Measurements from ENCODE around the gene GNB1.

GNB1 gene

DNA sequence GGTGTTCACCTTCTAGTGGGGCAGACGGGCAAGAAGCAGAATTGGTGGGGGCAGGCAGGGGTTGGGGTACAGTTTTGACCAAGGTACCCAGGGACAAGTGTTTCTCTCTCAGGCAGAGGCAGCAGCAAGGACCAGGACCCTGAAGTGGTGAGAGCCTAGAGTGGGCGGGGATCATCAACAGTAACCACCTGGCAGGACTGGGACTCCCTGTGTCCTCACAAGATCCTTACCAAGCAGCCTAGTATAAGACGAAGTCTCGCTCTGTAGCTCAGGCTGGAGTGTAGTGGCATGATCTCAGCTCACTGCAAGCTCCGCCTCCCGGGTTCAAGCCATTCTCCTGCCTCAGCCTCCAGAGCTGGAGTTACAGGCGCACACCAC, 109.4 kb downstream of the GNB1 start:
- DNase-seq (ENCODE audit: low spot score): no peak

DNA sequence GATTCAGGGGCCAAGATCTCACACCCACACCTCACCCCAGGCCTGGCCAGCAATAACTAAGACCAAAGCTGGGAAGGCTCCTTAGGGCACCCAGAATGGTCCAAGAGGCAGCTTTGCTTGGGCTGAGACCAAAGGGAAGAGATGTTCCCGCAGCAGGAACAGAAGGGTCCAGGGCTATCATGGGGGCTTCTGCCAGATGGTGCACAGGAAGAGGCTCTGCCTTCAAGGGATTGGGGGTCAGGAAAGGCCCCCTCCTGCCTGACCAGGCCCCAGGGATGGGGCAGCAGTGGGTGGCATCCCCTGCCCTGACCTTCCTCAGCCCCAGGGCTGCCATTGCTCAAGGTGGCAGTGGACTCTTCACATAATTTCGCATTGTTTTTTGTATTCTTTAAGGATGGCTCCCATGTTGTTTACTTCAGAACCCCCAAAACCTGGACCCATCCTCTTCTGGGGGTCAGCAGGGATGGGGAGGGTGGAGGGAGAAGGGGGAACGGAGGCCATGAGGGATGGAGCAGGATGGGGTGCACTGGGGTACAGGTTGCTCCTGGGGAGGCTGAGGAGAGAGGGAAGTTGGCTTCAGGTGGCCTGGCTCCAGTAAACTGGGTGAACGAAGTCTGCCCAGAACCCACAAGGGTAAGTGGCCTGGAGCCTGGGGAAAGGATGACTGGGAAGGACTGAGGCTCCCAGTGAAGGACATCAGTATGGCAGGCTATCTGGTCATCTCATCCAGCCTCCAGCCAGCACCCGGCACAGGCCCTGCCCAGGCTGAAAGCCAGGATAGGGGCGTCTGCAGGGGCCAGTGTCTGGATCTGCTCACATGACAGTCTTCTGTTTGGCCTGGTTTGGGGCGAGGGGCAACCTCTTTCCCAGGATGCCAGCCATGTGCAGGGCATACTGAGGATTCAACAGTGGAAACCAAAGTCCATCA, 110.0 kb downstream of the GNB1 start:
- DNase-seq (ENCODE audit: low spot score): no peak

DNA sequence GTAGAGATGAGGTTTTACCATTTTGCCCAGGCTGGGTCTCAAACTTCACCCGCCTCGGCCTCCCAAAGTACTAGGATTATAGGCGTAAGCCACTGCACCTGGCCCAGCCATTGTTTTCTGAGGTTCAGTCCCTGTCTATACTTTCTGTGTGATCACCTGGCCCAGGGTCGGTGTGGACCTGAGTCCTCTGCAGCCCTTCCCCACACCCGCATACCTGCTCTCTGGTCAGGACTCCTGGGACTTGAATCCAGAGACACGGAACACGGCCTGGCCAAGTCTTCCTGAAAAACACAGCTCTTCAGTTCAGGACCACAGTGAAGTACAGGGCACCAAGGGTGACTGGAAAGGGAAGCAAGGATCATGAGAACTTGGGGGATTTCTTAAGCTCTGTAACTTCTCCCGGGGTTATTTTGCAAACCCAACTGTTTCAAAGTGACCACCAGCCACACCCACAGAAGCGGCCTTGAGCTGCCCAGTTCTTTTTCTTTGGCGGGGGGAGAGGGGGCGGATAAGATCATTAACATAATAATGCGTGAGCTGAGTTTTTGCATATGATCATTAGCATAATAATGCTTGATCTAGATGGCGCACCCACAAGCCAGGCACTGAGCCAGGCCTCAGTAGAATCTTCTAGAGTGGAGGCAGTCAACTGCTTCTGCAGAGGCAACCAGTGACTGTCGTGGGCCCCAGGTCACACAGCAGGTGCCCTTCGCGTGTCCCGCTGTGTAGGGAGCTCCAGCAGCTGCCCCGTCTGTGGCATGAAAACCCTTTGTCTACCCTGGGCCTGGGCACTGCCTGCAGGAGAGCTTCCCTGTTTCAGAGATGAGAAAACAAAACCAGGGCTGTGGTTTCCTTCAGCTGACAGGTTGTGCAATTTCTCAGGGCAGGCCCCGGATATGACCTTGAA, 110.9 kb downstream of the GNB1 start:
- peak; percentile 47 for DNase-seq (ENCODE audit: low spot score)

DNA sequence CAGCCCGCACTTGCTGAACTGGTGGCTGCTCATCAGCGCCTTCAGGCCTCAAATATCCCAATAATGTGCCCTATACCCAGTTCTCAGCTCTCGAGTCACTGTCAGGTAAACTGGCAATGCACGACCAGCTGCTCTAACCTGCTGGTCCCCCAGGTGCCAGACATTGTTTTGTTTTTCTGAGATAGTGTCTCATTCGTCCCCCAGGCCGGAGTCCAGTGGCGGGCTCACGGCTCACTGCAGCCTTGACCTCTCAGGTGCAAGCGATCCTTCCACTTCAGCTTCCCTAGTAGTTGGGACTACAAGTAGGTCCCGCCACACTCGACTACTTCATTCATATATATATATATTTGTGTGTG, 111.6 kb downstream of the GNB1 start:
- no peak for DNase-seq (ENCODE audit: low spot score)

DNA sequence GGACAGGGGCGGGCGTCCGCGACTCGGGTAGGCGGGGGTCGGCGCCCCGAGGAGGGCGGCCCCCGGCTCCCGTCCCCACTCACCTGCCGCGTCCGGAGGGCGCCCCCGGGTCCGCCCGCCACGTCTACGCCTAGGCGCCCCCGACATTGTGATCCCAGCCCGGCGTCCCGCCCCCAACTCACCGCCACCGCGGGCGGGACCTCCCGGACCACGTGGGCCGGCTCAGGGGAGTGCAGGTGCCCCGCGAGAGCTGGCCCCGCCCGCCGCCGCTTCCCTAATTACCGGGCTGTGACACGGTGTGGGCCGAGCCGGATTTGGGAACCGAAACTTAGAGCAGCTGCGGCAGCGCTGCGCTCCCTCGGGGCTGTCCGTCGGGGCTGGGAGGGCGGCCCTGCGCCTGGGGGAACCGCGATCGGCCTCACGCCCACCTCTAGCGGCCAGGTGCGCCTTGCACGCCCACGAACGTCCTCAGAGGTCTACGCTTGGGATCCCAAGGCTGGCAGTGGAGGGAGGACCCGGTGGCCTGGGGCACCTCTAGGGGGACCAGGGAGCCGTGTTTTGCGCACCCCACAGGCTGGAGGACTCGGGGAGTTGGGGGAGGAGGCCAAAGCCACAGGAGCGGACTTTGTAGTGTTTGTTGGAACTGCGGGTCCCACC, 112.1 kb downstream of the GNB1 start:
- DNase-seq (ENCODE audit: low spot score): peak; percentile 93

DNA sequence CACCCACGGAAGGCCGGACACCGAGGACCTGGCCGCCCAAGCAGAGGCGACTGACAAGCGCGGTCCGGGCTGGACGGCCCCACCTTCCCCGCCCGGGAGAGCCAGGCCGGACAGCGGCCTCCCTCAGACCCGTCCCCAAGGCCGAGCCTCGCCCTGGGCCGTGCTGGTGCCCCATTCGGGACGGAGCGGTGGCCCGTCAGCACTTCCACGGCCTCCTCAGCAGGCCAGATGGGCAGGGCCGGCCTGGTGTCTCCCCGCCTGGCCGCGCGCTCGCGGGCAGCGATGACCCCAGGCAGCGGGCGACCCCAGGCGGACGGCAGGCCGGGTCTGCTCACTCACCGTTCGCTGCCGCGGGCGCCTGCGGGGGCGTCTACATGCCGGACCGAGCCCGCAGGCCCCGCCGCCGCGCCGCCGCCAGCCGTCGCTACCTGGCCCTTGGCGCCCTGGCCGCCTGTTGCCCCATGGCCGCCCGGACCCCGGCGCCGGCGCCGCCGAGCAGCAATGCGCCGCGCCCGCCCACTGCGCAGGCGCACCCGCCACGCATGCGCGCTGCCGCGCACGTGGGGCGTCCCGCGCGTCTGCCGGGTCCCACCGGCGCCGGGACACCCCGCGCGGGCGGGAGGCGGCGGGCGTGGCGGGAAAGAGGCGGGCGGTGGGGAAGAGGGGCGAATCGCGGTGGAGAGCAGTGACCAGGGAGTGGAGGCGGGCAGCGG, 112.8 kb downstream of the GNB1 start, which contains the start of gene NADK:
NADK (minus strand) TSS at position 521 of the 713 bp plus-strand sequence. CDS start 13,064 bp downstream, outside the sequence.
- peak; percentile 86 for DNase-seq (ENCODE audit: low spot score)

DNA sequence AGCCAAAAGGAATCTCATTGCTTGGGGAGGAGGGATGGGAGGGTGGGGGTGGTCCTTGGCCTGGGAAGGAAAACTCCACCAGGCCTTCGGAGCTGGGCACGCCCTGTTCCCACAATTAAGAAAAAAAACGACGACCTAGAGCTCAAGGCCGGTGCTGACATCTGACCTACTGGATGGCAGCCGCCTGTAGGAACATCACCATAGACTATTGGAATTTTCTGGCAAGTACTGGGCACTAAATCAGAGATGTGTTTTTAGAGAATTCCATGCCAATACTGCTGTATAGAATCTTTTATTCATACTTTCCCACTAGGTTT, 113.3 kb downstream of the GNB1 start:
- DNase-seq (ENCODE audit: low spot score): no peak

DNA sequence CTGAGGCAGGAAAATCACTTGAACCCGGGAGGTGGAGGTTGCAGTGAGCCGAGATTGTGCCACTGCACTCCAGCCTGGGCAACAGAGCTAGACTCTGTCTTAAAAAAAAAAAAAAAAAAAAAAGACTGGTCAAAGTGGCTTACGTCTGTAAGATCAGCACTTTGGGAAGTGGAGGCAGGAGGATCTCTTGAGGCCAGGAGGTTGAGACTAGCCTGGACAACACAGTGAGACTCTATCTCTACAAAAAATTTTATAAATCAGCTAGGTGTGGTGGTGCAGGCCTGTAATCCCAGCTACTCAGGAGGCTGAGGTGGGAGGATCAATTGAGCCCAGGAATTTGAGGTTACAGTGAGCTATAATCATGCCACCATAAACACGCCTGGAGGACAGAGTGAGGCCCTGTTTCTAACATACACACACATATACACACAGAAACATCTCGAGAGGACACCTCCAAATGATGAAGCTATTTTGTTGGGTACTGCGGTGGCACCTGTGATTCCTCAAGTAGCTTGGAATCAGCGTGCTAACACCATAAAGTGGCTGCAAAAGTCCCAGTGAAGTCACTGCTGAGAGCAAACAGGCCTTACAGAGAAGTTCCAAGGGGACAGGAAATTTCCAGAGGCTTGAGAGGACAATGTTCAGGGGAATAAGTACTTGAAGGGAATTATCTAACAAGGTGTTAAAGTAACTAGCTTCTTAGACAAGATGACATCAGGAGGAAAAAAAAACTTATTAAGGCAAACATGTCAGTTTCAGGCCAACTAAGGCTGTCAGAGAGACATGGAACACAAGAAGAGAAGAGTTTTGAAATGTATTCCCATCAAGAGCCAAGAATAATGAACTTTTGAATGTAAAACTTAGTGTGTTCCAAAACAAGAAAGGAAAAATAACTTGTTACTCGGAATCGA, 114.0 kb downstream of the GNB1 start:
- no peak for DNase-seq (ENCODE audit: low spot score)

DNA sequence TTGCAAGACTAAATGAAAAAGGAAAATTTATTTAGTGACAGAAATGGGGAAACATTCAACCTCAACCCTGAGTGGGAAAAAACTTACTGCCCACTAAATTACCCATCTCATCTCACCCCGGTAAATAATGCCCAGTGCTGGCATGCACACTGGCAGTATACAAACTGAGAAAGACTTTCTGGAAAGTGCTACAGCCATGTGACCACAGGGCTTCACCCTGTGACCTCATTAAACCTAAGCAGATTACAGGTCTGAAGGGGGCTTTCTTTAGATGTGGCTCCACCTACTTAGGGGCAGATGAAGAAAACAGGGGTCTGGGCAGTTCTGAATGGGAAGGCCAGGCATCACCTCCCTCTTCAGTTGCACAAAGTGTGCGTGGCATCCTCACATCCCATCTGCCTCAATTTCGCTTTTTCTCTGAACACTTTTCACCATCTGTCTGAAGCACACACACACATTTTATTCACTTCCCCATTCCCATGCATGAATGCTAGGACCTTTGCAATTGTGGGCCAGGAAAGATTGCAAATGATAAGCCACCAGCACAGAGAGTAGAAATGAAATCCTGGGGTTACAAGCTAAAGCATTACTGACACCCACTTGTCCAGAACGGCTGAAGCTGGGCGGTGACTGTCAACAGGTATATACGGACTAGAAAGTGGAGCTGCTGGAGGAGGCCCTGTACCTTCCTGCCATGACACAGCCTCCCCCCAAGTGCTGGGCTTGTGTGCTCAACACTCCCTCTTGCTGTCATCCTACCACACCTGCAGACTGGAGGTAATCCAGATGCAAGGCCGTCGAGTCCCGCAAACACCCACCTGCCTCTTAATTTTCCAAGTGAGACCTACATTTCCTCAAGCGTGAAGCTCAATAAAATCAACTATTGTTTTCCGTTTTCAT, 115.3 kb downstream of the GNB1 start:
- peak; percentile 52 for DNase-seq (ENCODE audit: low spot score)

DNA sequence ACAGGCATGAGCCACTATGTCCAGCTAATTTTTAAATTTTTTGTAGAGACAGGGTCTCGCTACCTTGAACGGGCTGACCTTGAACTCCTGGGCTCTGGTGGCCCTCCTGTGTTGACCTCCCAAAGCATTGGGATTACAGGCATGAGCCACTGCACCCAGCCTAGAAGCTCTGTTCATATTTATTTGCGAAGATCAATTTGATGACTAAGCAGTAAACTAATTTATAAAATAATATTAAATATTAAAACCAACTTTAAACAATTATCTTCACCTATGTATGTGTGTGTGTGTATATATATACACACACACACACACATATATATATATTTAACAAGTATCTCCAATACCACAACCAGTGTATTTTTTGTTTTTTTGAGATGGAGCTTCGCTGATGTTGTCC, 117.0 kb downstream of the GNB1 start:
- no peak for DNase-seq (ENCODE audit: low spot score)

DNA sequence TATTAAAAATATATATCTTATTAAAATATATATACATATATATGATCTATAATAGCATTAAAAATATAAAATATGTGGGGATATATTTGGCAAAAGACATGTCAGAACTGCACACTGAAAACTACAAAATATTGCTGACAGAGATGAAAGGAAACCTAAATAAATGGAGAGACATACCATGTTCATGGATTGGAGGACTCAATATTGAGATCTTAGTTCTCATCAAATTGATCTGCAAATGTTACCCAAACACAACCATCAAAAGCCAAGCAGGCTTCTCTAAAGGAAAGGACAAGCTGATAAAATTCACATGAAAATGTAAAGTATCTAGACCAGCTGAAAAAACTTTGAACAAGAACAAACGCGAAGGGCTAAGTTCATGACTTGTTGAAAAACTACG, 119.8 kb downstream of the GNB1 start:
- no peak for DNase-seq (ENCODE audit: low spot score)

DNA sequence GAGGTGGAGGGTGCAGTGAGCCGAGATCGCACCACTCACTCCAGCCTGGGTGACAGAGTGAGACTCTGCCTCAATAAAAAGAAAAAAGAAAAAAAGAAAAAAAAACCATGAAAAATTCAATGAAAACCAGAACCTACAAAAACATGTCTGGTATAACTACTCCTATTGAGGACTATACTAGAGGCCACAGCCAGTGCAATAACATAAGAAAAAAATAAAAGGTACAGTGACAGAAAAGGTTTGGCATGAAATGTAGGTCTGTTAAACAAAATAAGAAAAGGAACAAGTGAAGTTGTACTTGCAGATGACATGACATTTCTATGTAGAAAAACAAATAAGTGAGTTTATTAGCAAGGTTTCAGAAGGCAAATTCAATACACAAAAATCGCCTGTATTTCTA, 120.8 kb downstream of the GNB1 start:
- DNase-seq (ENCODE audit: low spot score): no peak

DNA sequence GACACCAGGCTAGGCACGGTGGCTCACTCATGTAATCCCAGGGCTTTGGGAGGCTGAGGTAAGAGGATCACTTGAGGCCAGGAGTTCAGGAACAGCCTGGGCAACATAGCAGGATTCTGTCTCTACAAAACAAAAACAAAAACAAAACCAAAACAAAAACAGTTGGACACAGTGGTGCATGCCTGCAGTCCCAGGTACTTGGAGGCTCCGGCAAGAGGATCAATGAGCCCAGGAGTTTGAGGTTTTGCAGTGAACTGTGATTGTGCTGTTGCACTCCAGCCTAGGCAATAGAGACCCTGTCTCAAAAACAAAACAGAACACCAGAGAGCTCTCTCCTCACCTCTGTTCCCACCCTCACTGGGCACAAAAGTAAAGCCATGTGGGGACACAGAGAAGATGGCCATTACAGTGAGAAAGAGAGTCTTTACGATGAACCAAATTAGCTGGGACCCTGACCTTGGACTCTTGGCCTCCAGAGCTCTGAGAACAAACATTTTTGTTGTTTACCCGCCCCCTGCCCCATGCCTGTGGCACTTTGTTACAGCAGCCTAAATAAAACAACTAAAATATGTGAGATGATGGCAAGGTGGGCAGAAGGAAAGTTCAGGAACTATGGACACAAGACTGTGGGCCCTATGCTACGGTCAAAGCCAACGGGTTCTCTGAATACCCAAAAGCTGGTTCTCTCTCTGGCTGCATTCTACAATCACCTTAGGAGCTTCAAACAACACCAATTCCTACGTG, 122.5 kb downstream of the GNB1 start:
- DNase-seq (ENCODE audit: low spot score): no peak

DNA sequence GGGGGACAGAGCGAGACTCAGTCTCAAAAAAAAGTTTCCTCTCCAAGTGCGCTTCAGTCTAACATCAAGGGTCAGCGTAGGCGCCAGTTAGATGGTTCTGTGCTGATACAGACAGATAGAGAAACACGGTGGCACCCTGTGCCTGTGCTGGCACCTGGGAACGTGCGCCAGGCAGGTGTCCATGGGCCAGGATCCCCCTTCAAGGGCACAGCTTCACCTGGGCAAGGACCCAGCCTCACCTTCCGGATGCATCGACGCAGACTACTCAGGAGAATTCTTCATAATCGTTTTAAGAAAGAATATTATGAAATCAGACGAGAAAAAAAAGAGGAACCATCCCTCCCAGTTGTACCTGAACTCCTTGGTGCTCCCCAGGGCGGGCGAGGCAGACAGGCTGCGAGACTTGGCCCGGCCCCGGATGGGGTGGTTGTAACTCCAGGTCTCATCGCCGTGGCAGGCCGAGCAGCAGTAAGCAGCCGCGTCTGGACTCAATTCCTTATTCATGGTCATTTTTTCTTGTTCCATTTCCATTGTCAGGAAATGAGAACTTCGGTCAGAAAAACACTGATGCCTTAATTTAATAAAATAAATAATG, 125.9 kb downstream of the GNB1 start:
- no peak for DNase-seq (ENCODE audit: low spot score)

DNA sequence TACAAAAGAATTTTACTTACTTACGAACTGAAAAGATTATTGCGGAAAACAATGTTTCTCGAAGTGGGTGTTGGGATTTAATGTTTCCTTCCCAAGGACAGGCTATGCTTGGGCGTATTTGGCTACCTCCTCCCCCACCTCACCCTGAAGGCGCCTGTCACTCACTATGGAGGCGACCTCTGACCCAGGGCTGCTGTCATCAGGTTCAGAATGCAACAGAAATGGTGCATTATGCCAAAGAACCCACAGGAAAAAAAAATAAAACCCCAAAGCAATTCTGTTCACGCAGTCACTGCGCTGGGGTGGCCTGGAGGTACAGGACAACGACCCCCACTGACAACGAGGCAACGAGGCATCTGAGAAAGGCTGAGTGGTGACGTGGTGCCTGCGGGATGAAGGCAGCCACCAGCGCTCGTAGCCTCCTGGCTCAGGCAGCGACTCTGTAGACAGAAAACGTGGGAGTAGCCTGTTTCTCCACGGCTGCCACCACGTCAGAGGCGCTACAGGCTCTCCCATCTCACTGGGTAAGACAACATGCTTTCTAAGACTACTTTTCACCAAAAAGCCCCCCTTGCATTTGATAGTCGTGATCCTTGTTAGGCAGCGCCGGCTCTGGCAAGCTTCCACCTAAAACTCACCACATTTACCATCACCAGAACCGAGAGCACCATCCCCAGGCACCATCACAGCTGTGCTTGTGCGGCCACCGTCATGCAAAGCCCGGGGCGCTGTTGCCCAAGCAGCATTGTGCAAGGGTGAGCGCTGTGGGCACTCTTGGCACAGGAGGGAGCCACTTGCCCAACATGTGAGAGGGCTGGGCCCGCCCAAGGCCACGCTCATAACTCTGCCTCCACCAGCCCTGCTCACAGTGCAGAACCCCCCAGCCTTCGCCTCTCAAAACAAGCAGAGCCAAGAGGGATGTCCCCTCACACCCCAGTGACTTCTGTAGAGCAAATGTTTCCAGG, 126.9 kb downstream of the GNB1 start:
- no peak for DNase-seq (ENCODE audit: low spot score)

DNA sequence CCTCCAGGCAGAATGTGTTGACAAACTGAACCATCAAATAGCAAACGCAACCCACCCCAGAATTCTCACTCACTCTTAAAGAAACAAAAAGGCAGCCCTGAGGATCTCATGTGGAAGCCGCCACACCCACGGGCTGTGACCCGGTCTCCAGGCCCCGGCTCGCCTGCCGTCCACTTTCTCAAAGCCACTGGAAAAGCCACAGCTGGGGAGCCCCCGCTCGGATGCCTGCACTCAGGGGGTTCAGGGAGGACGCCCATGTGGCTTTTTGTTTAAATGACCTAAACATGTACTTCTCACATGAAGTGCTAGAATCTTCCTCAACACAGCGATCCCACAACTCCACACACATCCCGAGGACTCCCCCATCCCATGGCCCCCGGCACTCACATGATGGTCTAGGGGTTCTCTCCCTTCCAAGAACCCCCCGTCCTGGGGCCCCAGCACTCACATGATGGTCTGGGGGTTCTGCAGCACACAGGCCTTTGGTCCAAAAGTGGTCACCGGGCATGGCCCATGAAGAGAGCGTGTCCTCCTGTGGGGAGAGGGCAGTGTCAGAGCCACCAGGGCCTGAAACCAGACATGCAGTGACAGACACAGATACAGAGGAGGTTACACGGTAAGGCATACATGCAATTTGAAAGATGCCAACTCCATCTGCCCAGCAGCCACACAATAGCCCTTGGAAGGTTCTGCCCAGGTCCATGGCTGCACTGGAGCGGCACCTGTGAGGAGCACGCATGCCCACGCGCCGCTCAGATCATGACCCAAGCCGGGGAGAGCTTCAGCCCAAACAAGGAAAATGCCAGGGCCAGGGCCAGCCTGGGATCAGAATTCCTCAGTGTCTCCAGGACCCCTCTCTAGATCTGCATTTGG, 129.1 kb downstream of the GNB1 start:
- DNase-seq (ENCODE audit: low spot score): no peak
